HCT116 (cell line): ENCODE data around the gene RNF144B. TPM values are rescaled to one million over a fixed set of nuclear protein-coding genes. Genes with fewer than 3 reads are reported as not detected.

Experiments used
- CBX3 ChIP-seq: IDR thresholded peaks from 2 replicates; pipeline ENCODE4 v1.6.1; 2012; ENCODE audit warnings: low read depth
- CEBPB ChIP-seq: IDR thresholded peaks from 2 replicates; pipeline ENCODE4 v1.6.1; 2012; ENCODE audit warnings: low read depth
- EZH2 ChIP-seq: fragments of 200-600 bp; sonication (generic); IDR thresholded peaks from 2 replicates; pipeline ENCODE4 v1.6.1; 2017; ENCODE audit warnings: antibody characterized with exemption, mixed run types
- FOSL1 ChIP-seq: IDR thresholded peaks from 2 replicates; pipeline ENCODE4 v1.6.1; 2012; ENCODE audit warnings: low read depth
- JUND ChIP-seq: IDR thresholded peaks from 2 replicates; pipeline ENCODE4 v1.6.1; 2012
- POLR2AphosphoS5 ChIP-seq: IDR thresholded peaks from 2 replicates; pipeline ENCODE4 v1.6.1; 2011; ENCODE audit warnings: mild to moderate bottlenecking, low read depth, low read length, moderate library complexity
- RAD21 ChIP-seq: IDR thresholded peaks from 2 replicates; pipeline ENCODE4 v1.6.1; 2012; ENCODE audit warnings: low read depth, mild to moderate bottlenecking
- YY1 ChIP-seq: IDR thresholded peaks from 2 replicates; pipeline ENCODE4 v1.6.1; 2011; ENCODE audit warnings: low read length, low read depth, moderate library complexity, mild to moderate bottlenecking; ENCODE audit not compliant: insufficient replicate concordance; ENCODE audit errors: extremely low read depth
- ZNF274 ChIP-seq: fragments of 200-500 bp; sonication (Bioruptor generic); IDR thresholded peaks from 2 replicates; pipeline ENCODE4 v1.6.1; 2014; ENCODE audit warnings: mild to moderate bottlenecking, low read depth, low read length, inconsistent platforms
- total RNA-seq: library from RNA; stranded (reverse); gene quantifications from one replicate; pipeline ENCODE4 v1.2.1, GENCODE V29; 2021; ENCODE audit not compliant: unreplicated experiment
- TF ChIP-seq, protein P1 (sequence below): IDR thresholded peaks from 2 replicates; pipeline ENCODE4 v1.6.1; 2012; ENCODE audit warnings: low read depth
- TF ChIP-seq, protein P2 (sequence below): IDR thresholded peaks from 2 replicates; pipeline ENCODE4 v1.6.1; 2012
- TF ChIP-seq, protein P3 (sequence below): IDR thresholded peaks from 2 replicates; pipeline ENCODE4 v1.6.1; 2011; ENCODE audit warnings: mild to moderate bottlenecking, low read length, moderate library complexity; ENCODE audit not compliant: insufficient replicate concordance; ENCODE audit errors: extremely low read depth
- TF ChIP-seq, protein P4 (sequence below): IDR thresholded peaks from 2 replicates; pipeline ENCODE4 v1.6.1; 2012

Gene RNF144B
- total RNA-seq, 1 experiment from 2014 or later: 2.1 TPM

DNA sequence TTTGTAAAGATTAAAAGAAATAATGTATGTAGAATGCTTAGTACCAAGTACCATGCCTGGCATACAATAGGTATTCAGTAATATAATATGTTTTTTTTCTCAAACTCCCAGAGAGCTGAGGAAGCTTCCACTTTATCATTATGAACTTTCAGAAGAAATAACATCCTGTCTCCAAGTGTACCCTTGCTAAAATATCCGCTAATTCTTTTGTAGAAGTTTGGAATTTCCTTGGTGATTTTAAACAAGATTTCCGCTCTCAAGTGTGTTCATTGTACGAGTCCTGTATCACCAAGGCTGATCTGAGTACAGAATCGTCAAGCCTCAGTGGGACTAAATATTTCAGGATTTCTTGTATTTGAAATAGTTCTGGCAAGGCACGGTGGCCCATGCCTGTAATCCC, 16.1 kb upstream of the RNF144B start (continued):
- TF ChIP-seq, protein P1, sequence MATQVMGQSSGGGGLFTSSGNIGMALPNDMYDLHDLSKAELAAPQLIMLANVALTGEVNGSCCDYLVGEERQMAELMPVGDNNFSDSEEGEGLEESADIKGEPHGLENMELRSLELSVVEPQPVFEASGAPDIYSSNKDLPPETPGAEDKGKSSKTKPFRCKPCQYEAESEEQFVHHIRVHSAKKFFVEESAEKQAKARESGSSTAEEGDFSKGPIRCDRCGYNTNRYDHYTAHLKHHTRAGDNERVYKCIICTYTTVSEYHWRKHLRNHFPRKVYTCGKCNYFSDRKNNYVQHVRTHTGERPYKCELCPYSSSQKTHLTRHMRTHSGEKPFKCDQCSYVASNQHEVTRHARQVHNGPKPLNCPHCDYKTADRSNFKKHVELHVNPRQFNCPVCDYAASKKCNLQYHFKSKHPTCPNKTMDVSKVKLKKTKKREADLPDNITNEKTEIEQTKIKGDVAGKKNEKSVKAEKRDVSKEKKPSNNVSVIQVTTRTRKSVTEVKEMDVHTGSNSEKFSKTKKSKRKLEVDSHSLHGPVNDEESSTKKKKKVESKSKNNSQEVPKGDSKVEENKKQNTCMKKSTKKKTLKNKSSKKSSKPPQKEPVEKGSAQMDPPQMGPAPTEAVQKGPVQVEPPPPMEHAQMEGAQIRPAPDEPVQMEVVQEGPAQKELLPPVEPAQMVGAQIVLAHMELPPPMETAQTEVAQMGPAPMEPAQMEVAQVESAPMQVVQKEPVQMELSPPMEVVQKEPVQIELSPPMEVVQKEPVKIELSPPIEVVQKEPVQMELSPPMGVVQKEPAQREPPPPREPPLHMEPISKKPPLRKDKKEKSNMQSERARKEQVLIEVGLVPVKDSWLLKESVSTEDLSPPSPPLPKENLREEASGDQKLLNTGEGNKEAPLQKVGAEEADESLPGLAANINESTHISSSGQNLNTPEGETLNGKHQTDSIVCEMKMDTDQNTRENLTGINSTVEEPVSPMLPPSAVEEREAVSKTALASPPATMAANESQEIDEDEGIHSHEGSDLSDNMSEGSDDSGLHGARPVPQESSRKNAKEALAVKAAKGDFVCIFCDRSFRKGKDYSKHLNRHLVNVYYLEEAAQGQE: no peak
- TF ChIP-seq EZH2: no peak
- TF ChIP-seq ZNF274: no peak
- TF ChIP-seq JUND: no peak
- TF ChIP-seq RAD21: no peak
- TF ChIP-seq CBX3: no peak
- TF ChIP-seq YY1: no peak
- TF ChIP-seq, protein P2, sequence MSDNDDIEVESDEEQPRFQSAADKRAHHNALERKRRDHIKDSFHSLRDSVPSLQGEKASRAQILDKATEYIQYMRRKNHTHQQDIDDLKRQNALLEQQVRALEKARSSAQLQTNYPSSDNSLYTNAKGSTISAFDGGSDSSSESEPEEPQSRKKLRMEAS: no peak
- TF ChIP-seq, protein P3, sequence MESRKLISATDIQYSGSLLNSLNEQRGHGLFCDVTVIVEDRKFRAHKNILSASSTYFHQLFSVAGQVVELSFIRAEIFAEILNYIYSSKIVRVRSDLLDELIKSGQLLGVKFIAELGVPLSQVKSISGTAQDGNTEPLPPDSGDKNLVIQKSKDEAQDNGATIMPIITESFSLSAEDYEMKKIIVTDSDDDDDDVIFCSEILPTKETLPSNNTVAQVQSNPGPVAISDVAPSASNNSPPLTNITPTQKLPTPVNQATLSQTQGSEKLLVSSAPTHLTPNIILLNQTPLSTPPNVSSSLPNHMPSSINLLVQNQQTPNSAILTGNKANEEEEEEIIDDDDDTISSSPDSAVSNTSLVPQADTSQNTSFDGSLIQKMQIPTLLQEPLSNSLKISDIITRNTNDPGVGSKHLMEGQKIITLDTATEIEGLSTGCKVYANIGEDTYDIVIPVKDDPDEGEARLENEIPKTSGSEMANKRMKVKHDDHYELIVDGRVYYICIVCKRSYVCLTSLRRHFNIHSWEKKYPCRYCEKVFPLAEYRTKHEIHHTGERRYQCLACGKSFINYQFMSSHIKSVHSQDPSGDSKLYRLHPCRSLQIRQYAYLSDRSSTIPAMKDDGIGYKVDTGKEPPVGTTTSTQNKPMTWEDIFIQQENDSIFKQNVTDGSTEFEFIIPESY: no peak
- no peak for TF ChIP-seq FOSL1
- TF ChIP-seq, protein P4, sequence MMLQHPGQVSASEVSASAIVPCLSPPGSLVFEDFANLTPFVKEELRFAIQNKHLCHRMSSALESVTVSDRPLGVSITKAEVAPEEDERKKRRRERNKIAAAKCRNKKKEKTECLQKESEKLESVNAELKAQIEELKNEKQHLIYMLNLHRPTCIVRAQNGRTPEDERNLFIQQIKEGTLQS: no peak
- TF ChIP-seq CEBPB: no peak
- TF ChIP-seq POLR2AphosphoS5: no peak
